Right lobe of liver (tissue), 4 donors: Measurements from ENCODE around the gene ZNF594.

Experiments used
- CTCF ChIP-seq, 4 donors: fragments of 200-600 bp in 3 of 4; fragments of 450-650 bp in 1 of 4; IDR thresholded peaks; one replicate each; pipeline versions ENCODE4 v1.5.1 to v1.8.0; 2016 to 2022; ENCODE audit warnings: antibody characterized with exemption in 4 of 4, mild to moderate bottlenecking in 2 of 4
- POLR2A ChIP-seq: fragments of 450-650 bp; IDR thresholded peaks from one replicate; pipeline ENCODE4 v1.6.1; 2017; ENCODE audit warnings: antibody characterized with exemption, mild to moderate bottlenecking
- donor health status: DM: no; HTN: no; CAD: no.
- donor health status: DM: no; HTN: no; CAD: no.
- donor health status: DM: no; HTN: yes; CAD: no.

GRCh38 chr17:5138616-5139457 lies 52.8 kb downstream of the ZNF594 start:
- TF ChIP-seq CTCF (IDR thresholded peaks at IDR 0.05) (no peak), POLR2A (no peak)
